HG02588 (cell line): Measurements from ENCODE around the gene KLK11.

Experiments
- ATAC-seq: cut with Tn5 transposase; IDR thresholded peaks from one replicate; pipeline ENCODE4 v1.9.1; 2021; ENCODE audit warnings: mild to moderate bottlenecking, moderate library complexity; ENCODE audit not compliant: unreplicated experiment

KLK11 gene

GRCh38 chr19:50974702-50975556, 51.5 kb downstream of the KLK11 start:
- no peak for ATAC-seq

GRCh38 chr19:50972795-50973376, 53.5 kb downstream of the KLK11 start:
- ATAC-seq: no peak
